Measurements from ENCODE around the gene GNL2.

DNA sequence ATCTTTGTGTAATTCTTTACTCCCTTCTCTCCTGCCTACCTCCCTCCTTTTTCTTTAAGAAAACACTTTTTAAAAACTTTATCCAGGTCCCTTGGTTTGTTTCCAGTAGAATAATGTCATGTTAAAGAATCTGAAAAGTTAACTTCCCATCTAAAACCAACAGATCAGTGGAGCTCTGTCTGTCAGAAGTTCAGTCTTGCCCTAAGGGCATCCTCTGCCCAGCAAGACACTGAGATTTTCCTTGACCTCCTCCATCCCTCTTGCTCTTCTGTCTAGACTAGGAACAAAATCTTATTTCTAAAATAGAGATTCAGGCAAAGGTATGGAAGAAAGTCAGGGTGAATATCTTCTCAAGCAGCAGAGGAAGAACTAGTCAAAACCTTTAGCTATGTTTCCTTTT is 5.7 kb upstream of the GNL2 start:
- TF ChIP-seq EZH2 (IDR thresholded peaks at IDR 0.05; ENCODE audit: insufficient read depth, poor library complexity, severe bottlenecking) (no peak), EZH2phosphoT487 (IDR thresholded peaks at IDR 0.05; ENCODE audit: insufficient read depth, low read depth) (no peak)

Data from GM23248 (cell line).